Activated CD8-positive, alpha-beta T cell treated with anti-CD3 and anti-CD28 coated beads for 36 hours (primary cell): ENCODE data around the gene LRRC63. TPM values are rescaled to one million over a fixed set of nuclear protein-coding genes. Genes with fewer than 3 reads are reported as not detected.
A peak's percentile ranks its signal among the peaks of the same experiment; 100 is the strongest.

Experiments used
- ATAC-seq: fragments of 200-7000 bp; cut with Tn5 transposase; one replicate; pipeline ENCODE4 v1.10.0; 2021; ENCODE audit warnings: mild to moderate bottlenecking, moderate library complexity
- CTCF ChIA-PET: fragments of 350-600 bp; sonication (Branson Sonifier 250); formaldehyde crosslinking; loops from one replicate; lab custom pipeline; 2021; ENCODE audit warnings: antibody characterized with exemption; lab: Charles Lee
- POLR2A ChIA-PET: fragments of 350-600 bp; sonication (Branson Sonifier 250); formaldehyde crosslinking; loops from one replicate; lab custom pipeline; 2021; ENCODE audit warnings: antibody characterized with exemption; lab: Charles Lee
- DNase-seq: peaks from one replicate; pipeline ENCODE4 v3.0.0-alpha.2; 2020
- H3K27ac Mint-ChIP-seq: one replicate; pipeline ENCODE4 v1.8.0; 2021; ENCODE audit warnings: mild to moderate bottlenecking, mixed read lengths
- H3K27me3 Mint-ChIP-seq: one replicate; pipeline ENCODE4 v1.8.0; 2021; ENCODE audit warnings: mixed read lengths
- H3K36me3 Mint-ChIP-seq: one replicate; pipeline ENCODE4 v1.8.0; 2021; ENCODE audit warnings: low read depth, mixed read lengths
- H3K4me1 Mint-ChIP-seq: one replicate; pipeline ENCODE4 v1.8.0; 2021; ENCODE audit warnings: low read depth, mixed read lengths
- H3K4me3 Mint-ChIP-seq: one replicate; pipeline ENCODE4 v1.8.0; 2021; ENCODE audit warnings: mild to moderate bottlenecking, moderate library complexity, mixed read lengths
- H3K9me3 Mint-ChIP-seq: one replicate; pipeline ENCODE4 v1.8.0; 2021; ENCODE audit warnings: mixed read lengths
- CTCF ChIP-seq: fragments of 200-600 bp; IDR thresholded peaks from one replicate; pipeline ENCODE4 v1.8.0; 2022; ENCODE audit warnings: antibody characterized with exemption, mild to moderate bottlenecking
- intact Hi-C: fragments of 100-400 bp; cut with micrococcal nuclease; formaldehyde crosslinking; loops from one replicate; pipeline ENCODE4 v1.10.0; 2022
- total RNA-seq, 2 experiments: library from RNA; stranded (reverse); gene quantifications; one replicate each; pipeline ENCODE4 v1.2.3, GENCODE V29; 2021

LRRC63 gene
- total RNA-seq, 2 experiments from 2014 or later, result 0.47 to 0.59 TPM

DNA sequence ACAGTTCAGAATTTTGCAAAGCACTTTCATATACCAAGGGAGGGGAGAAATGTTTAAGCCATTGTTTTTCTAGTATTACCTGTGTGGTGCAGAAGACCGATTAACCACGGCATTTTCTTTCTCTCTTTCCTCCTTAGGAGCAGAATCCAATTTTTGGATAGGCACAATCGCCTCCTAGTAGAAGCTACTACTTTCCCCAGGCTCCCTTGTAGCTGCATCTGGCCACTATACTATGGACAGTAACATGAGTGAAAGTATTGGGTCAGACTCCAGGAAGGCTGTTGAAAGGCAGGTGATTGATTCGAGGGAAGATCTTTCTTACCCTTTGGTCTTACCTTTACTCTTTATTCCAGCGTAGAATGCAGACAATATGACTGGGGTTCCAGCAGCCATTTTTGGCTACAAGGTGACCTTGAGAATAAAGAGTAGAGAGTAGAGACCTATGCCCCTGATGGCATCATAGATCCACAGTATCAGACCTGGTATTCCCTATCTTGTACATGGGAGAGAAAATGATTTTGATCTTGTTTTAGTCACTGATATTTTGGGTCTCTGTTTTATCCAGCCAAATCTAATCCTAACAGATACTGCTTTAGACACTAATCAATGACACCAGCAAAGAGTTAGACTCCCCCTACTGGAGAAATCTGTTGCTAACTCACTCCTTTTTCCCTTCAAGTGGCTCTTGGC lies 77.0 kb downstream of the LRRC63 start:
- ChIA-PET CTCF (interaction anchor here (0.6 to 3.9 kb wide), 11 partner anchors 9 to 518 kb away, joined by 3 to 31 read pairs (median 4); no protein-coding TSS in a partner anchor), POLR2A (no interaction called here)
- Mint-ChIP-seq H3K9me3 (no peaks in the 10 kb centered on the region), H3K4me3 (no peak overlapping the region), H3K27me3 (no peaks in the 10 kb centered on the region), H3K4me1 (peaks cover 12% of the 10 kb centered on the region), H3K36me3 (no peaks in the 10 kb centered on the region), H3K27ac (no peak overlapping the region)
- peak; percentile 88 for ATAC-seq
- intact Hi-C loops, result loop anchor here (5.0 kb wide), 1 partner anchor 106 kb away; the partner anchor contains the start of gene LCP1
- no peak for DNase-seq
- peak; percentile 94 for TF ChIP-seq CTCF

DNA sequence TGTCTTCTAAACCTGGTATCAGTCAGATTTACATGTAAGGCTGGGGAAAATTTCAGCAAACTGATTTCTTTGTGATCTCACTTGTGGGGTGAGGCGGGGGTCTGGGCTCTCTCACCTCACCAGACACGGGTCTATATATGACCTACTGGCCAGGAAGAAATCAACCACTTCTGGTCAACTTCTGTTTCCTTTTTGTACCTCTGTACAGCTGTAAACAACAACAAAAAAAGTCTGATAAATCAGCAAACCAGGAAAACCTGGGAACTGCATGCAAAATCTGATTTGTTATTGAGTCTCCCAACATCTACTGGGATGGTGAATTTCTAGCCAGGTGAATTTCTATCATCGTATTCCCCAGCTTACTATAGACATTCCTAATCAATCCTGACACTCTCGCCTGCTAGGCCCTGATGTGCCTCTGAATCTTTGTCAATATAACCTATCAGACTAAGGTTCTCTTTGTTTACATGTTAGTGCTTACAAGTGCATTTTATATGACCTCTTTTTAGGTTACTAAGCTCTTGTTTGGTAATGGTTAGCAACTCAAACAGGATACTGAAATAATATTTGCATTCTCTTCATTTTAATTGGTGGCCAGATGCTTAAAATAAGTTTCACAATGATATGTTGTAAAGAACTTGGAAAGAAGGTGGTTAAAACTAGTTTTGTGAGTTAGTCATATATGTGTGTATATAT lies 77.7 kb downstream of the LRRC63 start:
- CTCF ChIA-PET, result interaction anchor here (0.6 to 3.9 kb wide), 16 partner anchors 8 to 518 kb away, joined by 3 to 31 read pairs (median 3); no protein-coding TSS in a partner anchor
- no peak for DNase-seq
- POLR2A ChIA-PET, result interaction anchor here (1.2 kb wide), 1 partner anchor 130 kb away, joined by 3 read pairs; no protein-coding TSS in a partner anchor

GRCh38 chr13:46290434-46290833 lies 78.7 kb downstream of the LRRC63 start:
- Mint-ChIP-seq H3K27me3 (no peaks in the 10 kb centered on the region), H3K4me1 (peaks cover 20% of the 10 kb centered on the region), H3K9me3 (no peaks in the 10 kb centered on the region), H3K4me3 (no peak overlapping the region), H3K36me3 (no peaks in the 10 kb centered on the region), H3K27ac (no peak overlapping the region)
- ChIA-PET CTCF (interaction anchor here (1.0 to 3.9 kb wide), 10 partner anchors 11 to 130 kb away, joined by 3 to 31 read pairs (median 5); no protein-coding TSS in a partner anchor), POLR2A (interaction anchor here (1.1 to 1.2 kb wide), 3 partner anchors 117 to 131 kb away, joined by 3 to 5 read pairs (median 3); no protein-coding TSS in a partner anchor)
- TF ChIP-seq CTCF, result no peak
- no peak for DNase-seq
- intact Hi-C loops, result no loop called here
- no peak for ATAC-seq

More for the DNA sequence above, 77.7 kb downstream of the LRRC63 start:
- Mint-ChIP-seq H3K27me3 (no peaks in the 10 kb centered on the region), H3K27ac (no peak overlapping the region), H3K4me1 (peaks cover 16% of the 10 kb centered on the region), H3K4me3 (no peak overlapping the region), H3K36me3 (no peaks in the 10 kb centered on the region), H3K9me3 (no peaks in the 10 kb centered on the region)
- no peak for TF ChIP-seq CTCF
- no peak for ATAC-seq
- intact Hi-C loops, result loop anchor here (5.0 kb wide), 1 partner anchor 107 kb away; the partner anchor contains the start of gene LCP1

DNA sequence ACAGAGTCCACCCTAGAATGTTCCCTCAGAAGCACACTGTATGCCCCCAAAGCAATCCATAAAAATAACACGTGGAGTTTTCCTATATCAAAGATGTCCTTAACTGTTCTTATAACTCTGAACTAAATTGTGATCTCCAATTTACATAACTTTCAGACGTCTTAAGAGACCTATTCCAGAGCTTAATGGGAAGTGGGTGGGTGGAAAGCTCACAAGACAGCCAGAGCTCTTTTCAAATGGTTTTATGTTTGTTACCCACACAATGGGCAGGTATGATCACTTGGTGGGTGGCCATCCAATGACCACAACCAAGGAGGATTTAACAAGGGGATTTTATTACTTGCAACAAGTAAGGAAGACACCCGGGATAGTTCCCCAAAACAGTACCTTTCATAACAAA lies 81.7 kb downstream of the LRRC63 start:
- POLR2A ChIA-PET, result interaction anchor here (1.9 kb wide), 1 partner anchor 28 kb away, joined by 6 read pairs; no protein-coding TSS in a partner anchor
- H3K9me3 Mint-ChIP-seq, result peaks cover 2% of the 10 kb centered on the region

More for the DNA sequence above, 81.7 kb downstream of the LRRC63 start:
- Mint-ChIP-seq H3K27me3 (no peaks in the 10 kb centered on the region), H3K4me3 (no peak overlapping the region), H3K4me1 (peaks cover 45% of the 10 kb centered on the region), H3K36me3 (peaks cover 12% of the 10 kb centered on the region), H3K27ac (peak overlapping the region; percentile 2)
- intact Hi-C loops, result no loop called here
- ATAC-seq, result no peak
- DNase-seq, result no peak
- CTCF ChIA-PET, result interaction anchor here (1.1 to 1.5 kb wide), 2 partner anchors 17 to 133 kb away, joined by 3 to 6 read pairs; no protein-coding TSS in a partner anchor
- no peak for TF ChIP-seq CTCF
